Measurements from ENCODE around the gene C11orf42. TPM values are rescaled to one million over a fixed set of nuclear protein-coding genes. Genes with fewer than 3 reads are reported as not detected.

Gene C11orf42, protein sequence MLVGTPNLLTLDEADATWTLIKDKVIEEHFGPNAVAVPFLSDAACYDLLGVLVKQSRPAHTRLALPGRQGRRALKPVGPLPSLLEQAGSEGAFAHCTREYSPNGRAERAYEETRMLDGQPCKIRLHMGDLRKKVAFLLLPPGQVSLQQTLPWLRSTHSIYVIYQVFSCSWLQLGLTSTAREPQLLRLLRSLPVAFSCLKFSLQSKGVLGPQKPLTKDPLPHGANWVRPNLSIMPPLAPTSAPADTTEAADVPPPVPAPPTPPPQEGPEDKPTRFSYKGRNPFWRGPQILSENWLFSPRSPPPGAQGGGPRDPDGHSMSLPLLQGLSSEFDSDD
- total RNA-seq = not detected in 2 replicates
- long read RNA-seq, partial matches to known transcripts = 0 of 1 reads
- long read RNA-seq, other reads (novel, unspliced or antisense) = 1 of 1 reads

DNA sequence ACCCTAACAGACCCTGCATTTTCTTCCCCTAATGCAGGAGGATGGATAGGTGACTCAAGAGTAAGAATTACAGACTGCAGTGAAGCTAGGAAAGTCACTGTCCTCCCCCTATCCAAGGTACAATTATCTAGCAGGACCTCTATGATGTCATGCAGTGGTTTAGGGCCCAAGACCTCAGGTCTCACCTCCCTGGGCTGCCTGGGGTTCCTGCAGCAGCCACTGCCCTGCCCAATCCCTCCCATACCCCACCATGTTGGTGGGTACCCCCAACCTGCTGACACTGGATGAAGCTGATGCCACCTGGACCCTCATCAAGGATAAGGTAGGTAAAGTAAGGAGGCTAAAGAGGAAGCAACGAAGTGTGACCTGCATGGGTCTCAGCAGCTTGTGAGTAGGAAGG is at the start of gene C11orf42:
Gene C11orf42 (plus strand): TSS at position 192 of the 400 bp plus-strand sequence. CDS start 59 bp downstream, at position 251.
- Mint-ChIP-seq H3K27ac (ENCODE audit: unreplicated experiment) (no peak within 1 kb of the TSS), H3K9me3 (no peaks in the 10 kb centered on the region), H3K4me1 (peaks cover 6% of the 10 kb centered on the region), H3K36me3 (ENCODE audit: low read depth) (peaks cover 8% of the 10 kb centered on the region), H3K4me3 (no peak within 1 kb of the TSS), H3K27me3 (ENCODE audit: low read depth) (no peaks in the 10 kb centered on the region)
- no peak for DNase-seq (ENCODE audit: low read depth, low spot score)
- TF ChIP-seq, protein P1, sequence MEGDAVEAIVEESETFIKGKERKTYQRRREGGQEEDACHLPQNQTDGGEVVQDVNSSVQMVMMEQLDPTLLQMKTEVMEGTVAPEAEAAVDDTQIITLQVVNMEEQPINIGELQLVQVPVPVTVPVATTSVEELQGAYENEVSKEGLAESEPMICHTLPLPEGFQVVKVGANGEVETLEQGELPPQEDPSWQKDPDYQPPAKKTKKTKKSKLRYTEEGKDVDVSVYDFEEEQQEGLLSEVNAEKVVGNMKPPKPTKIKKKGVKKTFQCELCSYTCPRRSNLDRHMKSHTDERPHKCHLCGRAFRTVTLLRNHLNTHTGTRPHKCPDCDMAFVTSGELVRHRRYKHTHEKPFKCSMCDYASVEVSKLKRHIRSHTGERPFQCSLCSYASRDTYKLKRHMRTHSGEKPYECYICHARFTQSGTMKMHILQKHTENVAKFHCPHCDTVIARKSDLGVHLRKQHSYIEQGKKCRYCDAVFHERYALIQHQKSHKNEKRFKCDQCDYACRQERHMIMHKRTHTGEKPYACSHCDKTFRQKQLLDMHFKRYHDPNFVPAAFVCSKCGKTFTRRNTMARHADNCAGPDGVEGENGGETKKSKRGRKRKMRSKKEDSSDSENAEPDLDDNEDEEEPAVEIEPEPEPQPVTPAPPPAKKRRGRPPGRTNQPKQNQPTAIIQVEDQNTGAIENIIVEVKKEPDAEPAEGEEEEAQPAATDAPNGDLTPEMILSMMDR (conservative IDR thresholded peaks at IDR 0.05) = no peak

DNA sequence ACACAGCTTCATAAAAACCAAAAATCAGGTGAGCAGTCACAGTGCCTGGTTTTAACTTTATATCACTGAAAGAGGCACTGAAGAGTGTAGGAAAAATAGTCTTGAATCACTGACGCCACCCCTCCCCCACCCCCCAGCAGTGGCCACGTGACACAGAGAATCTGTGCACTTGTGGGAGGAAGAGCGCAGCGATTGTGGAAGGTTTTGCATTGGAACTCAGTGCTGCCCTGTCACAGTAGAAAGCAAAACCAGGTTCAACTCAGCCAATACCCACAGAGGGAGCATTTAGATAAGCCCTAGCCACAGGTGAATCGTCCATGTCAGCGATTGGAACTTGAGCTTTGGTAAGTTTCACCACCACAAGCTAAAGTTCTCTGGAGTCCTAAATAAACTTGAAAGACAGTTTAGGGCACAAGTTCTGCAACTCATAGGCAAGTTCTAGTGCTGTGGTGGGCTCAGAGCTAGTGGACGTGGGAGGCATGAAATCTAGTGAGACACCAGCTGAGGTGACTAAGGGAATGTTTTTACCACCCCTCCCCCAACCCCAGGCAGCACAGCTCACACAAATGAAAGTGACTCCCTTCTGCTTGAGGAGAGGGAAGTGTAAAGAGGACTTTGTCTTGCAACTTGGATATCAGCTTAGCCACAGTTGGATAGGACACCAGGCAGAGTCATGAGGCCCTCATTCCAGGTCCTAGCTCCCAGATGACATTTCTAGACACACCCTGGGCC is 48.6 kb upstream of the C11orf42 start:
- H3K4me3 Mint-ChIP-seq = no peak overlapping the region
- H3K9me3 Mint-ChIP-seq = no peaks in the 10 kb centered on the region
- no peaks in the 10 kb centered on the region for H3K4me1 Mint-ChIP-seq
- no peaks in the 10 kb centered on the region for H3K36me3 Mint-ChIP-seq (ENCODE audit: low read depth)
- no peak overlapping the region for H3K27ac Mint-ChIP-seq (ENCODE audit: unreplicated experiment)
- DNase-seq (ENCODE audit: low read depth, low spot score) = no peak
- no peaks in the 10 kb centered on the region for H3K27me3 Mint-ChIP-seq (ENCODE audit: low read depth)
- TF ChIP-seq, protein P1 (conservative IDR thresholded peaks at IDR 0.05) = no peak

DNA sequence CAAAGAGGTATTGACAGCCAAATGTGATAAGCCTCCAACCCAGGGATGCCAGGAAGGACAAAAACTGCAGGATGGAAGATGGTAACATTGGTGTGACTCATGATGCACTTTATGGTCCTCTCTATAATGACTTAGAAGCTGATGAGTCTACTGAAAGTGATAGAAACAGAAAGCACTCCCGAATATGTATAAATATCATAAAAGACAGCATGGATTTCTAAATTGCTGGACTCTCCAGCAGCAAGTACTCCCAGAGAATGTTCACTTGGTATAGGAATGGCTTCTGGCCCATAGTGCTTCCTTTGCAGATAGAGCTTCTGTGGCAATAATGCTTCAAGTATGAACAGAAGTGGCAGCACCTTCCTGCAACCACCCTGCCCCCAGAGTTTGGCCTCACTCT is 35.1 kb upstream of the C11orf42 start, which contains the start of gene OR52B2:
Gene OR52B2 (minus strand): TSS at position 101 of the 400 bp plus-strand sequence. CDS start 0 bp downstream, at position 101.
- Mint-ChIP-seq H3K27me3 (ENCODE audit: low read depth) (peaks cover 19% of the 10 kb centered on the region), H3K36me3 (ENCODE audit: low read depth) (no peaks in the 10 kb centered on the region), H3K27ac (ENCODE audit: unreplicated experiment) (no peak within 1 kb of the TSS), H3K9me3 (peaks cover 4% of the 10 kb centered on the region), H3K4me3 (no peak within 1 kb of the TSS), H3K4me1 (no peaks in the 10 kb centered on the region)
- DNase-seq (ENCODE audit: low read depth, low spot score) = no peak
- TF ChIP-seq, protein P1 (conservative IDR thresholded peaks at IDR 0.05) = no peak

DNA sequence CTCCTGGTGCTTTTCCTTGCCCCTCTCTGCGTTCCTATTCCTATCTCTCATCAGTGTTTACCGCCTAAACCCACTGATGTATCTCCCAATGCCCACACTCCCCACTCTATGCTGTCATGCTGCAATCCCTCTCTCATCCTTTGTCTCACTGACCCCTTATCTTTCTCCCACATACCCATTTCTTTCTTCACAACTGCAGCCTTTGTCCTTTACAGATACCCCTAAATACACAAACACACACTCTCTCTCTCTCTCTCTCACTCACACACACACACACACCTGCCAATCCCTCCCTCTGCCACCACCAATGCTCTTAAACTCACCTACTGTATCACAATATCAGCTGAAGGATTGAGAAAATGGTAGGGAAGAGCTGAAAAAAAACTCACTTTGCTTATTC is 29.9 kb upstream of the C11orf42 start:
- DNase-seq (ENCODE audit: low read depth, low spot score) = no peak
- Mint-ChIP-seq H3K36me3 (ENCODE audit: low read depth) (no peaks in the 10 kb centered on the region), H3K4me1 (no peaks in the 10 kb centered on the region), H3K4me3 (no peak overlapping the region), H3K27me3 (ENCODE audit: low read depth) (peaks cover 18% of the 10 kb centered on the region), H3K27ac (ENCODE audit: unreplicated experiment) (no peak overlapping the region), H3K9me3 (no peaks in the 10 kb centered on the region)
- TF ChIP-seq, protein P1 (conservative IDR thresholded peaks at IDR 0.05) = no peak

DNA sequence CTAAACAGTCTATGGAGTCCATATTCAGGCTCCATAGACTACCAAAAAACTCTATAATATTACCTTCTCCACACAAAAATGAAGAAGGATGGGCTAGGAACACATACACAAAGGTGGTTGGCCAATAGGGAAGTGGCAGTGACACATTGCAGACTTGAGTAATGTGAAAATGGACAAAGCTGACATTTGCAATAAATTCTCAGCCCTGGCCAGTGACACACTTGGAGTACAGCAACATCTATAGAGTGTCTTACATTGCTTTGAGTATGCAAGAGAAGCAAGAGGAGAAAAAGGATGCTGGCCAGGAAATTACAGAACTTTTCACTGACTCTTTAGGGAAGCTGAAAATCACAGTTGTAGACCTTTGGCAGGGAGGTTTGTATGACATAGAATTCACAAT is 13.6 kb upstream of the C11orf42 start:
- H3K4me3 Mint-ChIP-seq = no peak overlapping the region
- H3K27me3 Mint-ChIP-seq (ENCODE audit: low read depth) = no peaks in the 10 kb centered on the region
- H3K36me3 Mint-ChIP-seq (ENCODE audit: low read depth) = no peaks in the 10 kb centered on the region
- no peak overlapping the region for H3K27ac Mint-ChIP-seq (ENCODE audit: unreplicated experiment)
- H3K9me3 Mint-ChIP-seq = no peaks in the 10 kb centered on the region
- TF ChIP-seq, protein P1 (conservative IDR thresholded peaks at IDR 0.05) = no peak
- DNase-seq (ENCODE audit: low read depth, low spot score) = no peak
- H3K4me1 Mint-ChIP-seq = peaks cover 14% of the 10 kb centered on the region
